HFFc6 (cell line): ENCODE measurements around the gene FAR1. TPM values are rescaled to one million over a fixed set of nuclear protein-coding genes. Genes with fewer than 3 reads are reported as not detected.

ENCODE experiments used
- DNase-seq: peaks from one replicate; pipeline ENCODE4 v3.0.0-alpha.2; 2018
- H3K27ac Mint-ChIP-seq: 2 replicates; pipeline ENCODE4 v1.8.0; 2020; ENCODE audit warnings: mild to moderate bottlenecking, mixed read lengths
- H3K27me3 Mint-ChIP-seq: 2 replicates; pipeline ENCODE4 v1.8.0; 2021; ENCODE audit warnings: mild to moderate bottlenecking, moderate library complexity, mixed read lengths; ENCODE audit not compliant: insufficient read depth
- H3K36me3 Mint-ChIP-seq: 2 replicates; pipeline ENCODE4 v1.8.0; 2021; ENCODE audit warnings: low read depth, mixed read lengths
- H3K4me1 Mint-ChIP-seq: 2 replicates; pipeline ENCODE4 v1.8.0; 2020; ENCODE audit warnings: low read depth, mixed read lengths
- H3K4me3 Mint-ChIP-seq: 2 replicates; pipeline ENCODE4 v1.8.0; 2020; ENCODE audit warnings: mild to moderate bottlenecking, moderate library complexity, mixed read lengths
- H3K9me3 Mint-ChIP-seq: 2 replicates; pipeline ENCODE4 v1.8.0; 2020; ENCODE audit warnings: mild to moderate bottlenecking, mixed read lengths
- total RNA-seq, 6 experiments: library from RNA; stranded (reverse); fragmentation: NEBNext Ultra II Directional; extraction: Animal tissue kit (Norgen Biotek cat#: 25700); gene quantifications; 2 replicates in 1 of 6; 3 replicates in 5 of 6; pipeline ENCODE4 v1.2.3, GENCODE V29; 2021
- TF ChIP-seq, protein P1 (sequence below): fragments of 200-600 bp; sonication (generic); IDR thresholded peaks from 2 replicates; pipeline ENCODE4 v1.5.0; 2021; ENCODE audit warnings: antibody characterized with exemption, mild to moderate bottlenecking

Gene FAR1
- total RNA-seq, 6 experiments from 2014 or later: 40.8 to 59.5 (median 44.2) TPM

DNA sequence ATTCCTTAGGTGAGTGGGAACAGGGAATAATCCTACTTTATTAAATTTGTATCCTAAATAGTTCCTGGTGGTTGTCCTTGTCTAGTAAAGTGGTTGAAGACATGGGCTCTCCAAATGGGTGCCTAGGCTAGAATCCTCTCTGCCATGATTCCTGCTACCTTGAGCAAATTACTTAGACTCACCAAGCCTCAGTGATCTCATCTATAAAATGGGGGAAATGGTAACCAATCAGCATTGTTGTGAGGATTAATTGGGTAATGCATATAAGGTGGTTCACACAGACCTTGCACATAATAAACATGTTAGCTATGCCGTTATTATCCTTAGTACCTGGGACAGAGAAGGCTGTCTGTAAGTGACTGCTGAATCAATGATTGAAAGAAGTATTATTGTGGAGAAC is 109.9 kb downstream of the FAR1 start:
- peaks cover 11% of the 10 kb centered on the region for H3K27me3 Mint-ChIP-seq
- no peaks in the 10 kb centered on the region for H3K4me1 Mint-ChIP-seq
- H3K27ac Mint-ChIP-seq: no peak overlapping the region
- H3K36me3 Mint-ChIP-seq: no peaks in the 10 kb centered on the region
- H3K9me3 Mint-ChIP-seq: no peaks in the 10 kb centered on the region
- TF ChIP-seq, protein P1, sequence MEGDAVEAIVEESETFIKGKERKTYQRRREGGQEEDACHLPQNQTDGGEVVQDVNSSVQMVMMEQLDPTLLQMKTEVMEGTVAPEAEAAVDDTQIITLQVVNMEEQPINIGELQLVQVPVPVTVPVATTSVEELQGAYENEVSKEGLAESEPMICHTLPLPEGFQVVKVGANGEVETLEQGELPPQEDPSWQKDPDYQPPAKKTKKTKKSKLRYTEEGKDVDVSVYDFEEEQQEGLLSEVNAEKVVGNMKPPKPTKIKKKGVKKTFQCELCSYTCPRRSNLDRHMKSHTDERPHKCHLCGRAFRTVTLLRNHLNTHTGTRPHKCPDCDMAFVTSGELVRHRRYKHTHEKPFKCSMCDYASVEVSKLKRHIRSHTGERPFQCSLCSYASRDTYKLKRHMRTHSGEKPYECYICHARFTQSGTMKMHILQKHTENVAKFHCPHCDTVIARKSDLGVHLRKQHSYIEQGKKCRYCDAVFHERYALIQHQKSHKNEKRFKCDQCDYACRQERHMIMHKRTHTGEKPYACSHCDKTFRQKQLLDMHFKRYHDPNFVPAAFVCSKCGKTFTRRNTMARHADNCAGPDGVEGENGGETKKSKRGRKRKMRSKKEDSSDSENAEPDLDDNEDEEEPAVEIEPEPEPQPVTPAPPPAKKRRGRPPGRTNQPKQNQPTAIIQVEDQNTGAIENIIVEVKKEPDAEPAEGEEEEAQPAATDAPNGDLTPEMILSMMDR: no peak
- no peak overlapping the region for H3K4me3 Mint-ChIP-seq
- DNase-seq: no peak

DNA sequence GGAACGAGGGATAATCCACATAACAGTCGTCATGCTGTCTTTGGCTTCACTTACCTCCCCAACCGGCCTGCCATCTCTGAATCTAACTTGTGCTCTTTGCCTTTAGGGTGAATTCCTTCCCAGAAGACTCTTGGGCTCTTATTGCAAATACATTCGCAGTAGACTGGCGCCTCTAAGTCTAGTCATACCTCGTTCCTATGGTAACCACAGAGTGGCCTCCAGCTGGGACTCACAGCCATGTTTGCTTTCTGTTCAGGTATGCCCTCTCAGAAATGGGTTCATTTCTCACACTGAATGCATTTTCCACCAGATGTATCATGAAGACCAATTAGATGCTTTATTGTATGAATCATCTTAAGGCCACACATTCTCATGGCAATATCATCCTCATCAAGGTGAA is 112.7 kb downstream of the FAR1 start:
- H3K36me3 Mint-ChIP-seq: no peaks in the 10 kb centered on the region
- H3K9me3 Mint-ChIP-seq: no peaks in the 10 kb centered on the region

More for the DNA sequence above, 112.7 kb downstream of the FAR1 start:
- TF ChIP-seq, protein P1: no peak
- no peak overlapping the region for H3K27ac Mint-ChIP-seq
- H3K4me1 Mint-ChIP-seq: no peaks in the 10 kb centered on the region
- H3K27me3 Mint-ChIP-seq: peaks cover 9% of the 10 kb centered on the region
- H3K4me3 Mint-ChIP-seq: no peak overlapping the region
- DNase-seq: no peak

Other genes with a start within 250 kb of the FAR1 start
- 10 to 100 TPM; 30.3 to 37.2 (median 35.0) TPM for gene BTBD10, start 205.4 kb upstream of the FAR1 start, total RNA-seq
- gene PTH, start 172.7 kb upstream of the FAR1 start, total RNA-seq: not detected